Ishikawa (cell line): ENCODE data around the gene COPS7A.

ENCODE experiments used
- EGR1 ChIP-seq: IDR thresholded peaks from 2 replicates; pipeline ENCODE4 v1.6.1; 2012
- EP300 ChIP-seq: IDR thresholded peaks from 2 replicates; pipeline ENCODE4 v1.6.1; 2012; ENCODE audit warnings: borderline replicate concordance
- MAX ChIP-seq: IDR thresholded peaks from 2 replicates; pipeline ENCODE4 v1.6.1; 2012
- REST ChIP-seq: IDR thresholded peaks from 2 replicates; pipeline ENCODE4 v1.6.1; 2012; ENCODE audit warnings: low read depth, mild to moderate bottlenecking
- TEAD4 ChIP-seq: IDR thresholded peaks from 2 replicates; pipeline ENCODE4 v1.6.1; 2012
- ZBTB7A ChIP-seq: IDR thresholded peaks from 2 replicates; pipeline ENCODE4 v1.6.1; 2012; ENCODE audit warnings: low read depth

GRCh38 chr12:6748761-6749160 is 24.9 kb downstream of the COPS7A start:
- TF ChIP-seq EP300: no peak
- TF ChIP-seq REST: no peak
- no peak for TF ChIP-seq TEAD4
- TF ChIP-seq MAX: no peak
- TF ChIP-seq ZBTB7A: no peak
- no peak for TF ChIP-seq EGR1
